Coronary artery (tissue), 2 donors: ENCODE results near the gene ZSCAN12.
A peak's percentile ranks its signal among the peaks of the same experiment; 100 is the strongest.
"Not testable (repeated sequence)": the region's sequence is repeated elsewhere in the genome, so short reads cannot be mapped to it uniquely, and the experiment has no call there.

Source experiments
- DNase-seq: peaks from one replicate; pipeline ENCODE4 v3.0.0-alpha.2; 2017; ENCODE audit warnings: low spot score
- H3K27ac ChIP-seq, 2 donors: fragments of 200-600 bp; sonication (generic); one replicate each; pipeline ENCODE4 v1.5.1; 2016 to 2019
- H3K4me3 ChIP-seq: fragments of 200-600 bp; sonication (generic); 2 replicates; pipeline ENCODE4 v1.5.1; 2016; ENCODE audit warnings: mild to moderate bottlenecking, moderate library complexity
- CTCF ChIP-seq: fragments of 200-600 bp; sonication (generic); IDR thresholded peaks from one replicate; pipeline ENCODE4 v1.5.1; 2019; ENCODE audit warnings: antibody characterized with exemption

Gene ZSCAN12

GRCh38 chr6:28399350-28400121 is at the start of gene ZSCAN12:
Gene ZSCAN12, minus strand, starts transcription at chr6:28399747. Its CDS starts 1,342 bp downstream, at chr6:28398405.
- DNase-seq: peak; percentile 84
- Histone ChIP-seq H3K4me3 (peak within 1 kb of the TSS; percentile 78), H3K27ac (peak within 1 kb of the TSS; percentile 13 to 58)
- TF ChIP-seq CTCF: no peak

GRCh38 chr6:28449056-28449455 is 49.5 kb upstream of the ZSCAN12 start:
- DNase-seq: no peak
- Histone ChIP-seq H3K27ac (no peak overlapping the region), H3K4me3 (no peak overlapping the region)
- no peak for TF ChIP-seq CTCF

- not testable (repeated sequence) for H3K27ac ChIP-seq, DNase-seq
- H3K4me3 ChIP-seq: peak overlapping the region; percentile 64
Measured at GRCh38 chr6:28447512-28447906, 48.0 kb upstream of the ZSCAN12 start.

GRCh38 chr6:28446818-28447511 is 47.4 kb upstream of the ZSCAN12 start:
- Histone ChIP-seq H3K27ac (no peak overlapping the region), H3K4me3 (peak overlapping the region; percentile 64)
- no peak for DNase-seq
- no peak for TF ChIP-seq CTCF

GRCh38 chr6:28444759-28445158 is 45.2 kb upstream of the ZSCAN12 start:
- not testable (repeated sequence) for H3K27ac ChIP-seq, H3K4me3 ChIP-seq, DNase-seq

- DNase-seq: peak; percentile 80
Measured at GRCh38 chr6:28443112-28443773, 43.7 kb upstream of the ZSCAN12 start, which contains the start of gene ZSCAN23. Gene ZSCAN23, minus strand, starts transcription at chr6:28443491. Its CDS starts 7,225 bp downstream, at chr6:28436266.

GRCh38 chr6:28442586-28442985 is 43.0 kb upstream of the ZSCAN12 start:
- Histone ChIP-seq H3K4me3 (peak overlapping the region; percentile 96), H3K27ac (no peak overlapping the region)
- no peak for TF ChIP-seq CTCF
- DNase-seq: no peak

More at GRCh38 chr6:28443112-28443773, 43.7 kb upstream of the ZSCAN12 start, which contains the start of gene ZSCAN23:
- no peak for TF ChIP-seq CTCF
- Histone ChIP-seq H3K4me3 (peak within 1 kb of the TSS; percentile 96), H3K27ac (peak within 1 kb of the TSS; percentile 41 to 64)
